ENCODE data around the gene ELOB.
"Not testable (repeated sequence)": the region's sequence is repeated elsewhere in the genome, so short reads cannot be mapped to it uniquely, and the experiment has no call there.

Gene ELOB

GRCh38 chr16:2744711-2745110, 32.4 kb downstream of the ELOB start:
- DNase-seq: no peak

GRCh38 chr16:2743007-2743810, 33.9 kb downstream of the ELOB start:
- DNase-seq: no peak

GRCh38 chr16:2742323-2743006, 34.6 kb downstream of the ELOB start:
- DNase-seq: no peak

- DNase-seq: no peak
Measured at GRCh38 chr16:2741168-2741567, 35.9 kb downstream of the ELOB start.

GRCh38 chr16:2740476-2740875, 36.6 kb downstream of the ELOB start:
- no peak for DNase-seq

- no peak for DNase-seq
Measured at GRCh38 chr16:2739625-2740430, 37.3 kb downstream of the ELOB start.

GRCh38 chr16:2738615-2739014, 38.5 kb downstream of the ELOB start:
- no peak for DNase-seq

- DNase-seq: no peak
Measured at GRCh38 chr16:2737895-2738418, 39.1 kb downstream of the ELOB start.

GRCh38 chr16:2737238-2737605, 39.9 kb downstream of the ELOB start:
- no peak for DNase-seq

- DNase-seq: no peak
Measured at GRCh38 chr16:2736476-2737237, 40.4 kb downstream of the ELOB start.

GRCh38 chr16:2734844-2735515, 42.1 kb downstream of the ELOB start:
- no peak for DNase-seq

GRCh38 chr16:2728034-2728433, 49.0 kb downstream of the ELOB start:
- no peak for DNase-seq

- DNase-seq: no peak
Measured at GRCh38 chr16:2726923-2727322, 50.2 kb downstream of the ELOB start.

- DNase-seq: no peak
Measured at GRCh38 chr16:2724816-2725348, 52.2 kb downstream of the ELOB start.

GRCh38 chr16:2724088-2724676, 52.9 kb downstream of the ELOB start:
- no peak for DNase-seq

- not testable (repeated sequence) for DNase-seq
Measured at GRCh38 chr16:2721634-2722173, 55.4 kb downstream of the ELOB start.
